ENCODE results near the gene AKR1C3. TPM values are rescaled to one million over a fixed set of nuclear protein-coding genes. Genes with fewer than 3 reads are reported as not detected.

Gene AKR1C3
- total and polyA plus RNA-seq, 2 experiments from 2014 or later = 6.9 to 9.1 TPM

- peaks cover 4% of the 10 kb centered on the region; the same call in 2 of the 3 replicates for H3K4me1 Mint-ChIP-seq
- Histone ChIP-seq H3K27me3 (ENCODE audit: insufficient read depth) (no peaks in the 10 kb centered on the region), H2AFZ (no peak overlapping the region), H3K4me3 (no peak overlapping the region), H3K4me2 (no peak overlapping the region), H3K9me2 (ENCODE audit: insufficient read depth) (no peaks in the 10 kb centered on the region), H3K27ac (ENCODE audit: low read depth) (no peak overlapping the region), H3K4me1 (ENCODE audit: insufficient read depth) (0 out of 2 replicates have a peak, but pooled peaks cover 7% of the 10 kb centered on the region), H3K79me2 (replicated peaks; ENCODE audit: insufficient read depth) (no peaks in the 10 kb centered on the region), H3K36me3 (ENCODE audit: insufficient read depth) (no peaks in the 10 kb centered on the region), H3F3A (replicated peaks; ENCODE audit: low read depth) (no peaks in the 10 kb centered on the region), H4K20me1 (replicated peaks; ENCODE audit: insufficient read depth) (no peaks in the 10 kb centered on the region)
- no peak overlapping the region for H3K4me3 Mint-ChIP-seq
- H3K27ac Mint-ChIP-seq = no peak overlapping the region
- TF ChIP-seq, protein P1, sequence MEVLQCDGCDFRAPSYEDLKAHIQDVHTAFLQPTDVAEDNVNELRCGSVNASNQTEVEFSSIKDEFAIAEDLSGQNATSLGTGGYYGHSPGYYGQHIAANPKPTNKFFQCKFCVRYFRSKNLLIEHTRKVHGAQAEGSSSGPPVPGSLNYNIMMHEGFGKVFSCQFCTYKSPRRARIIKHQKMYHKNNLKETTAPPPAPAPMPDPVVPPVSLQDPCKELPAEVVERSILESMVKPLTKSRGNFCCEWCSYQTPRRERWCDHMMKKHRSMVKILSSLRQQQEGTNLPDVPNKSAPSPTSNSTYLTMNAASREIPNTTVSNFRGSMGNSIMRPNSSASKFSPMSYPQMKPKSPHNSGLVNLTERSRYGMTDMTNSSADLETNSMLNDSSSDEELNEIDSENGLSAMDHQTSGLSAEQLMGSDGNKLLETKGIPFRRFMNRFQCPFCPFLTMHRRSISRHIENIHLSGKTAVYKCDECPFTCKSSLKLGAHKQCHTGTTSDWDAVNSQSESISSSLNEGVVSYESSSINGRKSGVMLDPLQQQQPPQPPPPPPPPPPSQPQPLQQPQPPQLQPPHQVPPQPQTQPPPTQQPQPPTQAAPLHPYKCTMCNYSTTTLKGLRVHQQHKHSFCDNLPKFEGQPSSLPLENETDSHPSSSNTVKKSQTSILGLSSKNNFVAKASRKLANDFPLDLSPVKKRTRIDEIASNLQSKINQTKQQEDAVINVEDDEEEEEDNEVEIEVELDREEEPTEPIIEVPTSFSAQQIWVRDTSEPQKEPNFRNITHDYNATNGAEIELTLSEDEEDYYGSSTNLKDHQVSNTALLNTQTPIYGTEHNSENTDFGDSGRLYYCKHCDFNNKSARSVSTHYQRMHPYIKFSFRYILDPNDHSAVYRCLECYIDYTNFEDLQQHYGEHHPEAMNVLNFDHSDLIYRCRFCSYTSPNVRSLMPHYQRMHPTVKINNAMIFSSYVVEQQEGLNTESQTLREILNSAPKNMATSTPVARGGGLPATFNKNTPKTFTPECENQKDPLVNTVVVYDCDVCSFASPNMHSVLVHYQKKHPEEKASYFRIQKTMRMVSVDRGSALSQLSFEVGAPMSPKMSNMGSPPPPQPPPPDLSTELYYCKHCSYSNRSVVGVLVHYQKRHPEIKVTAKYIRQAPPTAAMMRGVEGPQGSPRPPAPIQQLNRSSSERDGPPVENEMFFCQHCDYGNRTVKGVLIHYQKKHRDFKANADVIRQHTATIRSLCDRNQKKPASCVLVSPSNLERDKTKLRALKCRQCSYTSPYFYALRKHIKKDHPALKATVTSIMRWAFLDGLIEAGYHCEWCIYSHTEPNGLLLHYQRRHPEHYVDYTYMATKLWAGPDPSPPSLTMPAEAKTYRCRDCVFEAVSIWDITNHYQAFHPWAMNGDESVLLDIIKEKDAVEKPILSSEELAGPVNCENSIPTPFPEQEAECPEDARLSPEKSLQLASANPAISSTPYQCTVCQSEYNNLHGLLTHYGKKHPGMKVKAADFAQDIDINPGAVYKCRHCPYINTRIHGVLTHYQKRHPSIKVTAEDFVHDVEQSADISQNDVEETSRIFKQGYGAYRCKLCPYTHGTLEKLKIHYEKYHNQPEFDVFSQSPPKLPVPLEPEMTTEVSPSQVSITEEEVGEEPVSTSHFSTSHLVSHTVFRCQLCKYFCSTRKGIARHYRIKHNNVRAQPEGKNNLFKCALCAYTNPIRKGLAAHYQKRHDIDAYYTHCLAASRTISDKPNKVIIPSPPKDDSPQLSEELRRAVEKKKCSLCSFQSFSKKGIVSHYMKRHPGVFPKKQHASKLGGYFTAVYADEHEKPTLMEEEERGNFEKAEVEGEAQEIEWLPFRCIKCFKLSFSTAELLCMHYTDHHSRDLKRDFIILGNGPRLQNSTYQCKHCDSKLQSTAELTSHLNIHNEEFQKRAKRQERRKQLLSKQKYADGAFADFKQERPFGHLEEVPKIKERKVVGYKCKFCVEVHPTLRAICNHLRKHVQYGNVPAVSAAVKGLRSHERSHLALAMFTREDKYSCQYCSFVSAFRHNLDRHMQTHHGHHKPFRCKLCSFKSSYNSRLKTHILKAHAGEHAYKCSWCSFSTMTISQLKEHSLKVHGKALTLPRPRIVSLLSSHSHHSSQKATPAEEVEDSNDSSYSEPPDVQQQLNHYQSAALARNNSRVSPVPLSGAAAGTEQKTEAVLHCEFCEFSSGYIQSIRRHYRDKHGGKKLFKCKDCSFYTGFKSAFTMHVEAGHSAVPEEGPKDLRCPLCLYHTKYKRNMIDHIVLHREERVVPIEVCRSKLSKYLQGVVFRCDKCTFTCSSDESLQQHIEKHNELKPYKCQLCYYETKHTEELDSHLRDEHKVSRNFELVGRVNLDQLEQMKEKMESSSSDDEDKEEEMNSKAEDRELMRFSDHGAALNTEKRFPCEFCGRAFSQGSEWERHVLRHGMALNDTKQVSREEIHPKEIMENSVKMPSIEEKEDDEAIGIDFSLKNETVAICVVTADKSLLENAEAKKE (CRISPR knock-in tag; IDR thresholded peaks at IDR 0.05) = no peak
- TF ChIP-seq EZH2 (IDR thresholded peaks at IDR 0.05; ENCODE audit: low read depth, unreplicated experiment) = no peak
- no peak for TF ChIP-seq ZNF114 (CRISPR knock-in tag; IDR thresholded peaks at IDR 0.05)
- no peak for TF ChIP-seq EZH2phosphoT487 (IDR thresholded peaks at IDR 0.05; ENCODE audit: unreplicated experiment)
- no peak for TF ChIP-seq STAT1 (IDR thresholded peaks at IDR 0.05; ENCODE audit: unreplicated experiment)
- no peak for TF ChIP-seq NANOG (IDR thresholded peaks at IDR 0.05; ENCODE audit: borderline replicate concordance)
- TF ChIP-seq, protein P2, sequence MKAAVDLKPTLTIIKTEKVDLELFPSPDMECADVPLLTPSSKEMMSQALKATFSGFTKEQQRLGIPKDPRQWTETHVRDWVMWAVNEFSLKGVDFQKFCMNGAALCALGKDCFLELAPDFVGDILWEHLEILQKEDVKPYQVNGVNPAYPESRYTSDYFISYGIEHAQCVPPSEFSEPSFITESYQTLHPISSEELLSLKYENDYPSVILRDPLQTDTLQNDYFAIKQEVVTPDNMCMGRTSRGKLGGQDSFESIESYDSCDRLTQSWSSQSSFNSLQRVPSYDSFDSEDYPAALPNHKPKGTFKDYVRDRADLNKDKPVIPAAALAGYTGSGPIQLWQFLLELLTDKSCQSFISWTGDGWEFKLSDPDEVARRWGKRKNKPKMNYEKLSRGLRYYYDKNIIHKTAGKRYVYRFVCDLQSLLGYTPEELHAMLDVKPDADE (IDR thresholded peaks at IDR 0.05) = no peak
- no peak for TF ChIP-seq CREB1 (CRISPR knock-in tag; IDR thresholded peaks at IDR 0.05; ENCODE audit: low read depth)
- TF ChIP-seq POLR2AphosphoS5 (IDR thresholded peaks at IDR 0.05; ENCODE audit: low read depth) = no peak
- no peak for TF ChIP-seq ZNF331 (CRISPR knock-in tag; IDR thresholded peaks at IDR 0.05; ENCODE audit: low read depth)
- TF ChIP-seq, protein P3, sequence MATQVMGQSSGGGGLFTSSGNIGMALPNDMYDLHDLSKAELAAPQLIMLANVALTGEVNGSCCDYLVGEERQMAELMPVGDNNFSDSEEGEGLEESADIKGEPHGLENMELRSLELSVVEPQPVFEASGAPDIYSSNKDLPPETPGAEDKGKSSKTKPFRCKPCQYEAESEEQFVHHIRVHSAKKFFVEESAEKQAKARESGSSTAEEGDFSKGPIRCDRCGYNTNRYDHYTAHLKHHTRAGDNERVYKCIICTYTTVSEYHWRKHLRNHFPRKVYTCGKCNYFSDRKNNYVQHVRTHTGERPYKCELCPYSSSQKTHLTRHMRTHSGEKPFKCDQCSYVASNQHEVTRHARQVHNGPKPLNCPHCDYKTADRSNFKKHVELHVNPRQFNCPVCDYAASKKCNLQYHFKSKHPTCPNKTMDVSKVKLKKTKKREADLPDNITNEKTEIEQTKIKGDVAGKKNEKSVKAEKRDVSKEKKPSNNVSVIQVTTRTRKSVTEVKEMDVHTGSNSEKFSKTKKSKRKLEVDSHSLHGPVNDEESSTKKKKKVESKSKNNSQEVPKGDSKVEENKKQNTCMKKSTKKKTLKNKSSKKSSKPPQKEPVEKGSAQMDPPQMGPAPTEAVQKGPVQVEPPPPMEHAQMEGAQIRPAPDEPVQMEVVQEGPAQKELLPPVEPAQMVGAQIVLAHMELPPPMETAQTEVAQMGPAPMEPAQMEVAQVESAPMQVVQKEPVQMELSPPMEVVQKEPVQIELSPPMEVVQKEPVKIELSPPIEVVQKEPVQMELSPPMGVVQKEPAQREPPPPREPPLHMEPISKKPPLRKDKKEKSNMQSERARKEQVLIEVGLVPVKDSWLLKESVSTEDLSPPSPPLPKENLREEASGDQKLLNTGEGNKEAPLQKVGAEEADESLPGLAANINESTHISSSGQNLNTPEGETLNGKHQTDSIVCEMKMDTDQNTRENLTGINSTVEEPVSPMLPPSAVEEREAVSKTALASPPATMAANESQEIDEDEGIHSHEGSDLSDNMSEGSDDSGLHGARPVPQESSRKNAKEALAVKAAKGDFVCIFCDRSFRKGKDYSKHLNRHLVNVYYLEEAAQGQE (IDR thresholded peaks at IDR 0.05; ENCODE audit: unreplicated experiment) = no peak
- TF ChIP-seq, protein P4, sequence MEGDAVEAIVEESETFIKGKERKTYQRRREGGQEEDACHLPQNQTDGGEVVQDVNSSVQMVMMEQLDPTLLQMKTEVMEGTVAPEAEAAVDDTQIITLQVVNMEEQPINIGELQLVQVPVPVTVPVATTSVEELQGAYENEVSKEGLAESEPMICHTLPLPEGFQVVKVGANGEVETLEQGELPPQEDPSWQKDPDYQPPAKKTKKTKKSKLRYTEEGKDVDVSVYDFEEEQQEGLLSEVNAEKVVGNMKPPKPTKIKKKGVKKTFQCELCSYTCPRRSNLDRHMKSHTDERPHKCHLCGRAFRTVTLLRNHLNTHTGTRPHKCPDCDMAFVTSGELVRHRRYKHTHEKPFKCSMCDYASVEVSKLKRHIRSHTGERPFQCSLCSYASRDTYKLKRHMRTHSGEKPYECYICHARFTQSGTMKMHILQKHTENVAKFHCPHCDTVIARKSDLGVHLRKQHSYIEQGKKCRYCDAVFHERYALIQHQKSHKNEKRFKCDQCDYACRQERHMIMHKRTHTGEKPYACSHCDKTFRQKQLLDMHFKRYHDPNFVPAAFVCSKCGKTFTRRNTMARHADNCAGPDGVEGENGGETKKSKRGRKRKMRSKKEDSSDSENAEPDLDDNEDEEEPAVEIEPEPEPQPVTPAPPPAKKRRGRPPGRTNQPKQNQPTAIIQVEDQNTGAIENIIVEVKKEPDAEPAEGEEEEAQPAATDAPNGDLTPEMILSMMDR (conservative IDR thresholded peaks at IDR 0.05; ENCODE audit: low read depth in 2 of 2) = no peak
- no peak for TF ChIP-seq JUNB (IDR thresholded peaks at IDR 0.05; ENCODE audit: unreplicated experiment)
- H3K27me3 Mint-ChIP-seq (ENCODE audit: insufficient read depth, low read depth, poor library complexity) = no peaks in the 10 kb centered on the region
- no peak for ATAC-seq
- H3K36me3 Mint-ChIP-seq (ENCODE audit: low read depth) = no peaks in the 10 kb centered on the region
- DNase-seq (ENCODE audit: low spot score) = no peak
- no peaks in the 10 kb centered on the region for H3K9me3 Mint-ChIP-seq
These were observed 3.0 kb upstream of the AKR1C3 start for GRCh38 chr10:5091196-5091595.

Measured in GM23338 (cell line).